Stomach (tissue), 9 donors: Measurements from ENCODE around the gene INSC. TPM values are rescaled to one million over a fixed set of nuclear protein-coding genes. Genes with fewer than 3 reads are reported as not detected.
A peak's percentile ranks its signal among the peaks of the same experiment; 100 is the strongest.

Experiments used
- DNase-seq, 2 donors: peaks; one replicate each; pipeline versions ENCODE4 v3.0.0 to v3.0.0-alpha.2; 2013 to 2019
- H3K27ac ChIP-seq, 5 donors: fragments of 200-600 bp in 4 of 5; sonication (generic) in 4 of 5; one replicate each; pipeline ENCODE4 v1.5.1; 2013 to 2019; ENCODE audit warnings: mild to moderate bottlenecking in 1 of 5, moderate library complexity in 1 of 5
- H3K27me3 ChIP-seq, 3 donors: fragments of 200-600 bp; sonication (generic); one replicate each; pipeline ENCODE4 v1.5.1; 2017 to 2019; ENCODE audit warnings: mixed run types in 1 of 3
- H3K36me3 ChIP-seq, 4 donors: fragments of 200-600 bp; sonication (generic); 1 replicate in 3 of 4; 2 replicates in 1 of 4; pipeline ENCODE4 v1.5.1; 2016 to 2019
- H3K4me1 ChIP-seq, 4 donors: fragments of 200-600 bp; sonication (generic); one replicate each; pipeline ENCODE4 v1.5.1; 2016 to 2019
- H3K4me3 ChIP-seq, 4 donors: fragments of 200-600 bp; sonication (generic) in 3 of 4; one replicate each; pipeline ENCODE4 v1.5.1; 2016 to 2019; ENCODE audit warnings: mild to moderate bottlenecking in 1 of 4
- H3K9me3 ChIP-seq, 4 donors: fragments of 200-600 bp; sonication (generic); one replicate each; pipeline ENCODE4 v1.5.1; 2016 to 2019
- CTCF ChIP-seq, 7 experiments: fragments of 450-650 bp in 4 of 7; fragments of 200-600 bp in 3 of 7; sonication (generic) in 3 of 7; IDR thresholded peaks; one replicate each; pipeline ENCODE4 v1.5.1; 2016 to 2019; ENCODE audit warnings: antibody characterized with exemption in 7 of 7, control low read depth in 2 of 7, mild to moderate bottlenecking in 1 of 7
- EP300 ChIP-seq: sonication (generic); formaldehyde crosslinking; IDR thresholded peaks from one replicate; pipeline ENCODE4 v1.6.1; 2017; ENCODE audit warnings: antibody characterized with exemption
- POLR2A ChIP-seq, 4 donors: fragments of 450-650 bp; IDR thresholded peaks; one replicate each; pipeline ENCODE4 v1.6.1; 2016; ENCODE audit warnings: antibody characterized with exemption in 4 of 4, control low read depth in 2 of 4, mild to moderate bottlenecking in 1 of 4, moderate library complexity in 1 of 4
- POLR2AphosphoS5 ChIP-seq, 3 donors: sonication (generic); formaldehyde crosslinking; IDR thresholded peaks; one replicate each; pipeline ENCODE4 v1.6.1; 2016; ENCODE audit warnings: antibody characterized with exemption in 3 of 3
- WGBS, 5 donors: extraction: QIAGEN DNeasy Blood & Tissue Kit in 3 of 5; methylation state at CpG; one replicate each; pipeline versions ENCODE4 v1.1.5 to v1.1.7; 2013 to 2018; 5-methylcytosine and 5-hydroxymethylcytosine counted together
- intact Hi-C: fragments of 100-400 bp; cut with DNase I; formaldehyde crosslinking; loops from one replicate; pipeline ENCODE4 v1.15.1; 2023; ENCODE audit warnings: low total_unique reads
- polyA plus RNA-seq, 3 donors: library from polyadenylated mRNA; stranded (reverse); fragments of 200-250 nt; gene quantifications; one replicate each; pipeline ENCODE4 v1.2.3, GENCODE V29; 2013
- total RNA-seq, 5 donors: library from RNA; depleted of rRNA; stranded (reverse); fragments of >200 nt; gene quantifications; one replicate each; pipeline versions ENCODE4 v1.1.0 to v1.2.3, GENCODE V29; 2014 to 2016
- donor health status: healthy with polysubstance abuse.
- donor health status: Bipolar disorder and iron deficiency.
- donor health status: healthy.

The INSC gene
- total and polyA plus RNA-seq, 8 donors = 0.75 to 23.2 (median 2.9) TPM; not detected in 1

GRCh38 chr11:15286465-15286864 is 171.7 kb downstream of the INSC start:
- no peak for DNase-seq
- Histone ChIP-seq H3K36me3 (no peaks in the 10 kb centered on the region), H3K9me3 (no peaks in the 10 kb centered on the region), H3K27me3 (no peaks in the 10 kb centered on the region), H3K4me1 (no peaks in the 10 kb centered on the region), H3K27ac (no peak overlapping the region), H3K4me3 (no peak overlapping the region)
- no peak for TF ChIP-seq EP300
- no peak for TF ChIP-seq CTCF (IDR thresholded peaks at IDR 0.05)
- TF ChIP-seq POLR2A (IDR thresholded peaks at IDR 0.05) = no peak
- TF ChIP-seq POLR2AphosphoS5 (IDR thresholded peaks at IDR 0.05) = no peak
- intact Hi-C loops = no loop called here
- WGBS, 5 donors = 64 to 72% (median 68%) methylated on average over 2 of the region's 2 CpGs

GRCh38 chr11:15288863-15289262 is 174.1 kb downstream of the INSC start:
- no peak overlapping the region for H3K27ac ChIP-seq
- H3K27me3 ChIP-seq = no peaks in the 10 kb centered on the region
- no peak for DNase-seq
- TF ChIP-seq POLR2A (IDR thresholded peaks at IDR 0.05) = no peak
- no peak for TF ChIP-seq POLR2AphosphoS5 (IDR thresholded peaks at IDR 0.05)
- TF ChIP-seq CTCF (IDR thresholded peaks at IDR 0.05) = no peak
- no peak for TF ChIP-seq EP300
- 70 to 91% (median 86%) methylated on average over 1 to 2 of the region's 2 CpGs for WGBS, 5 donors
- no peak overlapping the region for H3K4me3 ChIP-seq
- no peaks in the 10 kb centered on the region for H3K4me1 ChIP-seq
- no peaks in the 10 kb centered on the region for H3K36me3 ChIP-seq
- no peaks in the 10 kb centered on the region for H3K9me3 ChIP-seq
- intact Hi-C loops = no loop called here

GRCh38 chr11:15289723-15290122 is 175.0 kb downstream of the INSC start:
- Histone ChIP-seq H3K36me3 (no peaks in the 10 kb centered on the region), H3K27me3 (no peaks in the 10 kb centered on the region), H3K4me1 (no peaks in the 10 kb centered on the region), H3K4me3 (no peak overlapping the region), H3K9me3 (no peaks in the 10 kb centered on the region), H3K27ac (no peak overlapping the region)
- DNase-seq = peak in 1 of 2 donors; percentile 28
- intact Hi-C loops = no loop called here
- TF ChIP-seq CTCF (IDR thresholded peaks at IDR 0.05) (no peak), POLR2AphosphoS5 (IDR thresholded peaks at IDR 0.05) (no peak), POLR2A (IDR thresholded peaks at IDR 0.05) (no peak), EP300 (no peak)
- 60 to 78% (median 68%) methylated on average over 5 of the region's 5 CpGs for WGBS, 5 donors

GRCh38 chr11:15291885-15292284 is 177.2 kb downstream of the INSC start:
- no peaks in the 10 kb centered on the region for H3K36me3 ChIP-seq
- H3K9me3 ChIP-seq = no peaks in the 10 kb centered on the region
- H3K27me3 ChIP-seq = no peaks in the 10 kb centered on the region
- H3K4me3 ChIP-seq = no peak overlapping the region
- H3K27ac ChIP-seq = no peak overlapping the region
- intact Hi-C loops = no loop called here
- peak in 1 of 2 donors; percentile 32 for DNase-seq
- H3K4me1 ChIP-seq = no peaks in the 10 kb centered on the region
- no peak for TF ChIP-seq CTCF (IDR thresholded peaks at IDR 0.05)
- no peak for TF ChIP-seq POLR2A (IDR thresholded peaks at IDR 0.05)
- no peak for TF ChIP-seq EP300
- no peak for TF ChIP-seq POLR2AphosphoS5 (IDR thresholded peaks at IDR 0.05)
